IMR-90 (cell line): ENCODE results near the gene GPR152. TPM values are rescaled to one million over a fixed set of nuclear protein-coding genes. Genes with fewer than 3 reads are reported as not detected.

Experiments used
- ATAC-seq: fragments of 200-7000 bp; cut with Tn5 transposase; 2 replicates; pipeline ENCODE4 v1.9.1; 2020; ENCODE audit warnings: low read depth, mild to moderate bottlenecking, moderate library complexity
- BruUV-seq: library from RNA; stranded (reverse); fragments of 400-500 nt; replicated peaks from 2 replicates; lab custom pipeline; 2021; lab: Mats Ljungman, UMichigan
- CTCF ChIA-PET: fragments of 300-600 bp; formaldehyde crosslinking; extraction: SDS; loops from one replicate; lab custom pipeline; 2021; ENCODE audit warnings: antibody characterized with exemption; lab: Yijun Ruan, JAX
- POLR2A ChIA-PET: fragments of 300-600 bp; sonication (Branson Sonifier 250); formaldehyde crosslinking; loops from one replicate; lab custom pipeline; 2022; ENCODE audit warnings: antibody characterized with exemption; ENCODE audit not compliant: unreplicated experiment; lab: Charles Lee
- DNase-seq: peaks from one replicate; pipeline ENCODE4 v3.0.0; 2013
- H2AFZ ChIP-seq: replicated peaks from 2 replicates; pipeline ENCODE3; 2013; ENCODE audit warnings: low read length, mild to moderate bottlenecking; ENCODE audit not compliant: poor library complexity
- H2AK5ac ChIP-seq: 2 replicates; pipeline ENCODE4 v1.6.1; 2013; ENCODE audit warnings: low read depth, low read length, inconsistent platforms
- H2AK9ac ChIP-seq: replicated peaks from 2 replicates; pipeline ENCODE3; 2013; ENCODE audit warnings: mild to moderate bottlenecking, low read depth, low read length, moderate library complexity; ENCODE audit not compliant: poor library complexity
- H2BK120ac ChIP-seq: 2 replicates; pipeline ENCODE4 v1.6.1; 2013; ENCODE audit warnings: low read depth, low read length, inconsistent platforms
- H2BK15ac ChIP-seq: 3 replicates; pipeline ENCODE4 v1.6.1; 2013; ENCODE audit warnings: low read depth, low read length, inconsistent platforms
- H2BK20ac ChIP-seq: 2 replicates; pipeline ENCODE4 v1.6.1; 2013; ENCODE audit warnings: low read depth, mild to moderate bottlenecking, inconsistent platforms, low read length, moderate library complexity
- H2BK5ac ChIP-seq: 2 replicates; pipeline ENCODE4 v1.6.1; 2013; ENCODE audit warnings: mild to moderate bottlenecking, low read depth, low read length, inconsistent platforms; ENCODE audit not compliant: poor library complexity, severe bottlenecking
- H3K14ac ChIP-seq: replicated peaks from 2 replicates; pipeline ENCODE4 v1.6.1; 2013; ENCODE audit warnings: low read depth, low read length, inconsistent platforms
- H3K18ac ChIP-seq: 2 replicates; pipeline ENCODE4 v1.6.1; 2013; ENCODE audit warnings: low read depth, low read length, control low read depth
- H3K23ac ChIP-seq: 2 replicates; pipeline ENCODE4 v1.6.1; 2013; ENCODE audit warnings: low read depth, low read length, inconsistent platforms
- H3K27ac ChIP-seq: 2 replicates; pipeline ENCODE4 v1.5.1; 2013; ENCODE audit warnings: mild to moderate bottlenecking, control low read depth, low read length; ENCODE audit not compliant: insufficient read depth
- H3K27me3 ChIP-seq: 2 replicates; pipeline ENCODE4 v1.6.1; 2013; ENCODE audit warnings: low read length; ENCODE audit not compliant: control insufficient read depth, insufficient read depth
- H3K36me3 ChIP-seq: 2 replicates; pipeline ENCODE4 v1.6.1; 2013; ENCODE audit warnings: low read length, mixed read lengths; ENCODE audit not compliant: control insufficient read depth, insufficient read depth
- H3K4ac ChIP-seq: 2 replicates; pipeline ENCODE4 v1.6.1; 2013; ENCODE audit warnings: low read depth, low read length, inconsistent platforms
- H3K4me1 ChIP-seq: 2 replicates; pipeline ENCODE4 v1.6.1; 2013; ENCODE audit warnings: low read length, mixed read lengths; ENCODE audit not compliant: control insufficient read depth, insufficient read depth
- H3K4me2 ChIP-seq: 2 replicates; pipeline ENCODE4 v1.6.1; 2013; ENCODE audit warnings: low read depth, mild to moderate bottlenecking, control low read depth, low read length, moderate library complexity
- H3K4me3 ChIP-seq: 2 replicates; pipeline ENCODE4 v1.5.1; 2013; ENCODE audit warnings: low read depth, mild to moderate bottlenecking, control low read depth, low read length, moderate library complexity; ENCODE audit not compliant: insufficient read depth
- H3K56ac ChIP-seq: 2 replicates; pipeline ENCODE4 v1.6.1; 2013; ENCODE audit warnings: low read length, inconsistent platforms; ENCODE audit not compliant: insufficient read depth; ENCODE audit errors: extremely low read depth
- H3K79me1 ChIP-seq, 2 experiments: 2 replicates each; pipeline ENCODE4 v1.6.1; 2013; ENCODE audit warnings: low read length in 2 of 2, inconsistent platforms in 1 of 2, low read depth in 1 of 2
- H3K9ac ChIP-seq: 2 replicates; pipeline ENCODE4 v1.6.1; 2013; ENCODE audit warnings: low read depth, low read length, control low read depth
- H3K9me1 ChIP-seq: 2 replicates; pipeline ENCODE4 v1.6.1; 2013; ENCODE audit warnings: low read length, inconsistent platforms; ENCODE audit not compliant: insufficient read depth
- H3K9me3 ChIP-seq: 2 replicates; pipeline ENCODE4 v1.6.1; 2013; ENCODE audit warnings: low read length; ENCODE audit not compliant: control insufficient read depth, insufficient read depth
- H4K20me1 ChIP-seq: 2 replicates; pipeline ENCODE4 v1.6.1; 2013; ENCODE audit warnings: low read length, inconsistent platforms; ENCODE audit not compliant: insufficient read depth
- H4K5ac ChIP-seq: 2 replicates; pipeline ENCODE4 v1.6.1; 2013; ENCODE audit warnings: mild to moderate bottlenecking, low read depth, low read length, control low read depth
- H4K8ac ChIP-seq, 2 experiments: 2 replicates each; pipeline ENCODE4 v1.6.1; 2013; ENCODE audit warnings: low read depth in 2 of 2, low read length in 2 of 2, control low read depth in 1 of 2, inconsistent platforms in 1 of 2
- H4K91ac ChIP-seq: 2 replicates; pipeline ENCODE4 v1.6.1; 2013; ENCODE audit warnings: low read depth, low read length, inconsistent platforms; ENCODE audit not compliant: insufficient read depth
- CHD1 ChIP-seq: IDR thresholded peaks from 2 replicates; pipeline ENCODE4 v1.6.1; 2012; ENCODE audit warnings: low read depth, low read length, improper control_type of control experiment
- ELK1 ChIP-seq: fragments of 150-350 bp; IDR thresholded peaks from 2 replicates; pipeline ENCODE4 v1.6.1; 2016; ENCODE audit warnings: low read depth, mild to moderate bottlenecking, low read length, moderate library complexity, borderline replicate concordance
- RAD21 ChIP-seq: IDR thresholded peaks from 2 replicates; pipeline ENCODE4 v1.6.1; 2012; ENCODE audit warnings: low read length, improper control_type of control experiment
- USF2 ChIP-seq: fragments of 150-350 bp; IDR thresholded peaks from 2 replicates; pipeline ENCODE4 v1.6.1; 2017; ENCODE audit warnings: mild to moderate bottlenecking, antibody characterized with exemption, low read length, low read depth
- WGBS, 2 experiments: methylation state at CpG; one replicate each; pipeline versions ENCODE4 v1.1.5 to v1.1.7; 2013; ENCODE audit warnings: missing lambda C conversion rate in 2 of 2; ENCODE audit not compliant: insufficient read length in 1 of 2; ENCODE audit errors: extremely low coverage in 2 of 2; 5-methylcytosine and 5-hydroxymethylcytosine counted together
- dilution Hi-C: fragments of 300-500 bp; cut with HindIII; formaldehyde crosslinking; loops from one replicate; pipeline ENCODE4 v1.14.3; 2018; ENCODE audit warnings: low sequenced_read_pairs; ENCODE audit not compliant: unreplicated experiment
- in situ Hi-C: fragments of 300-500 bp; cut with MboI; formaldehyde crosslinking; loops from 3 replicates; pipeline ENCODE4 v1.14.3; 2019; ENCODE audit warnings: low sequenced_read_pairs, inconsistent platforms, mixed read lengths
- intact Hi-C: fragments of 100-400 bp; cut with micrococcal nuclease; formaldehyde crosslinking; loops from 2 replicates; pipeline ENCODE4 v1.10.0; 2022
- polyA plus RNA-seq, 3 experiments: library from polyadenylated mRNA; depleted of rRNA; stranded (reverse); fragments of >200 nt; gene quantifications; 2 replicates each; pipeline ENCODE4 v1.2.3, GENCODE V29; 2012; ENCODE audit warnings: low replicate concordance in 1 of 3
- total RNA-seq: library from RNA; depleted of rRNA; stranded (reverse); fragments of >200 nt; gene quantifications from 2 replicates; pipeline ENCODE4 v1.2.3, GENCODE V29; 2012

Gene GPR152
- total and polyA plus RNA-seq, 2 of the 4 experiments (the other 2 are of a cell fraction): not detected

GRCh38 chr11:67413266-67413849 is 39.2 kb downstream of the GPR152 start:
- CTCF ChIA-PET: interaction anchor here (0.6 kb wide), 1 partner anchor 1207 kb away, joined by 3 read pairs; no protein-coding TSS in a partner anchor
- Histone ChIP-seq H3K4me3 (no peak overlapping the region), H4K20me1 (no peaks in the 10 kb centered on the region), H2BK20ac (no peak overlapping the region), H4K8ac (no peak overlapping the region), H3K9me1 (no peaks in the 10 kb centered on the region), H3K27me3 (peaks cover 48% of the 10 kb centered on the region), H3K4ac (no peak overlapping the region), H3K18ac (no peak overlapping the region), H3K9me3 (no peaks in the 10 kb centered on the region), H2AK9ac (peak overlapping the region; percentile 55), H3K14ac (no peak overlapping the region), H2BK15ac (no peak overlapping the region), H4K91ac (no peak overlapping the region), H4K5ac (no peak overlapping the region), H2BK120ac (no peak overlapping the region), H3K4me1 (no peaks in the 10 kb centered on the region), H3K23ac (no peak overlapping the region), H2AK5ac (no peak overlapping the region), H2AFZ (peak overlapping the region; percentile 32), H3K27ac (no peak overlapping the region), H3K9ac (no peak overlapping the region), H2BK5ac (no peak overlapping the region), H3K4me2 (no peak overlapping the region), H3K36me3 (no peaks in the 10 kb centered on the region), H3K56ac (no peak overlapping the region), H3K79me1 (no peaks in the 10 kb centered on the region)
- DNase-seq (no peak), ATAC-seq (no peak; the same call in 1 of the 2 replicates)
- no CpG with 5 or more reads among the region's 2 CpGs for WGBS, 2 experiments
- POLR2A ChIA-PET: interaction anchor here (0.6 kb wide), 1 partner anchor 51 kb away, joined by 6 read pairs; no protein-coding TSS in a partner anchor
- TF ChIP-seq RAD21 (no peak), USF2 (no peak), CHD1 (no peak), ELK1 (no peak)
- no TSS peak for BruUV-seq
- in situ Hi-C loops (no loop called here), intact Hi-C loops (no loop called here), dilution Hi-C loops (no loop called here)
